Endodermal cell (in vitro differentiated cells): Measurements from ENCODE around the gene RFXANK. TPM values are rescaled to one million over a fixed set of nuclear protein-coding genes. Genes with fewer than 3 reads are reported as not detected.
A peak's percentile ranks its signal among the peaks of the same experiment; 100 is the strongest.

Experiments
- DNase-seq: peaks from one replicate; pipeline ENCODE4 v3.0.0-alpha.2; 2017
- H3K27ac ChIP-seq: 2 replicates; pipeline ENCODE4 v1.5.1; 2013; ENCODE audit warnings: mild to moderate bottlenecking, low read depth, low read length, moderate library complexity
- H3K27me3 ChIP-seq: 2 replicates; pipeline ENCODE4 v1.6.1; 2013; ENCODE audit warnings: mild to moderate bottlenecking, low read length, moderate library complexity; ENCODE audit not compliant: insufficient read depth, control insufficient read depth, poor library complexity, severe bottlenecking
- H3K36me3 ChIP-seq: 2 replicates; pipeline ENCODE4 v1.7.0; 2013; ENCODE audit warnings: mild to moderate bottlenecking, low read length, moderate library complexity; ENCODE audit not compliant: control insufficient read depth, insufficient read depth
- H3K4me1 ChIP-seq: one replicate; pipeline ENCODE4 v1.7.0; 2013; ENCODE audit warnings: low read length; ENCODE audit not compliant: control insufficient read depth, insufficient read depth
- H3K4me3 ChIP-seq: 2 replicates; pipeline ENCODE4 v1.5.1; 2013; ENCODE audit warnings: mild to moderate bottlenecking, low read length, moderate library complexity
- H3K9ac ChIP-seq: 2 replicates; pipeline ENCODE4 v1.6.1; 2013; ENCODE audit warnings: mild to moderate bottlenecking, low read length, moderate library complexity; ENCODE audit not compliant: poor library complexity, severe bottlenecking; ENCODE audit errors: extremely low read depth
- H3K9me3 ChIP-seq: 2 replicates; pipeline ENCODE4 v1.6.1; 2013; ENCODE audit warnings: mild to moderate bottlenecking, low read length, moderate library complexity; ENCODE audit not compliant: control insufficient read depth
- H3K27ac Mint-ChIP-seq: 2 replicates; pipeline ENCODE4 v1.8.0; 2020; ENCODE audit warnings: mixed read lengths
- H3K27me3 Mint-ChIP-seq: 2 replicates; pipeline ENCODE4 v1.8.0; 2021; ENCODE audit warnings: mild to moderate bottlenecking, mixed read lengths; ENCODE audit not compliant: insufficient read depth
- H3K36me3 Mint-ChIP-seq: 2 replicates; pipeline ENCODE4 v1.8.0; 2020; ENCODE audit warnings: low read depth, mixed read lengths
- H3K4me1 Mint-ChIP-seq: 2 replicates; pipeline ENCODE4 v1.8.0; 2020; ENCODE audit warnings: mixed read lengths
- H3K4me3 Mint-ChIP-seq: 2 replicates; pipeline ENCODE4 v1.8.0; 2020; ENCODE audit warnings: mild to moderate bottlenecking, moderate library complexity, mixed read lengths
- H3K9me3 Mint-ChIP-seq: 2 replicates; pipeline ENCODE4 v1.8.0; 2020; ENCODE audit warnings: mild to moderate bottlenecking, mixed read lengths
- WGBS, 2 experiments: methylation state at CpG; one replicate each; pipeline versions ENCODE4 v1.1.5 to v1.1.7; 2013; ENCODE audit warnings: missing lambda C conversion rate in 2 of 2, mixed read lengths in 1 of 2; ENCODE audit not compliant: insufficient coverage in 1 of 2, insufficient read length in 1 of 2; 5-methylcytosine and 5-hydroxymethylcytosine counted together
- total RNA-seq, 2 donors: library from RNA; stranded (reverse); fragmentation: NEBNext Ultra II Directional in 1 of 2; extraction: Animal tissue kit (Norgen Biotek cat#: 25700) in 1 of 2; gene quantifications; 2 replicates in 1 of 2; 3 replicates in 1 of 2; pipeline ENCODE4 v1.2.1, GENCODE V29; 2021
- TF ChIP-seq, protein P1 (sequence below): fragments of 200-600 bp; sonication (generic); conservative IDR thresholded peaks from 2 replicates; pipeline ENCODE4 v1.5.0; 2021; ENCODE audit warnings: antibody characterized with exemption, mild to moderate bottlenecking

RFXANK gene
- total RNA-seq, 2 donors from 2014 or later: 117 to 122 TPM

GRCh38 chr19:19213426-19214158, 21.5 kb downstream of the RFXANK start:
- no peak for DNase-seq
- TF ChIP-seq, protein P1, sequence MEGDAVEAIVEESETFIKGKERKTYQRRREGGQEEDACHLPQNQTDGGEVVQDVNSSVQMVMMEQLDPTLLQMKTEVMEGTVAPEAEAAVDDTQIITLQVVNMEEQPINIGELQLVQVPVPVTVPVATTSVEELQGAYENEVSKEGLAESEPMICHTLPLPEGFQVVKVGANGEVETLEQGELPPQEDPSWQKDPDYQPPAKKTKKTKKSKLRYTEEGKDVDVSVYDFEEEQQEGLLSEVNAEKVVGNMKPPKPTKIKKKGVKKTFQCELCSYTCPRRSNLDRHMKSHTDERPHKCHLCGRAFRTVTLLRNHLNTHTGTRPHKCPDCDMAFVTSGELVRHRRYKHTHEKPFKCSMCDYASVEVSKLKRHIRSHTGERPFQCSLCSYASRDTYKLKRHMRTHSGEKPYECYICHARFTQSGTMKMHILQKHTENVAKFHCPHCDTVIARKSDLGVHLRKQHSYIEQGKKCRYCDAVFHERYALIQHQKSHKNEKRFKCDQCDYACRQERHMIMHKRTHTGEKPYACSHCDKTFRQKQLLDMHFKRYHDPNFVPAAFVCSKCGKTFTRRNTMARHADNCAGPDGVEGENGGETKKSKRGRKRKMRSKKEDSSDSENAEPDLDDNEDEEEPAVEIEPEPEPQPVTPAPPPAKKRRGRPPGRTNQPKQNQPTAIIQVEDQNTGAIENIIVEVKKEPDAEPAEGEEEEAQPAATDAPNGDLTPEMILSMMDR: no peak
- Histone ChIP-seq H3K27ac (no peak overlapping the region), H3K36me3 (no peaks in the 10 kb centered on the region), H3K9me3 (no peaks in the 10 kb centered on the region), H3K27me3 (peaks cover 68% of the 10 kb centered on the region), H3K4me3 (no peak overlapping the region), H3K9ac (no peak overlapping the region), H3K4me1 (no peaks in the 10 kb centered on the region)
- no peak overlapping the region for H3K4me3 Mint-ChIP-seq
- H3K4me1 Mint-ChIP-seq: no peaks in the 10 kb centered on the region
- H3K36me3 Mint-ChIP-seq: no peaks in the 10 kb centered on the region
- H3K27me3 Mint-ChIP-seq: peaks cover 79% of the 10 kb centered on the region
- no peaks in the 10 kb centered on the region for H3K9me3 Mint-ChIP-seq
- no peak overlapping the region for H3K27ac Mint-ChIP-seq
- WGBS, 2 experiments: 42 to 54% methylated on average over 4 to 19 of the region's 21 CpGs

DNA sequence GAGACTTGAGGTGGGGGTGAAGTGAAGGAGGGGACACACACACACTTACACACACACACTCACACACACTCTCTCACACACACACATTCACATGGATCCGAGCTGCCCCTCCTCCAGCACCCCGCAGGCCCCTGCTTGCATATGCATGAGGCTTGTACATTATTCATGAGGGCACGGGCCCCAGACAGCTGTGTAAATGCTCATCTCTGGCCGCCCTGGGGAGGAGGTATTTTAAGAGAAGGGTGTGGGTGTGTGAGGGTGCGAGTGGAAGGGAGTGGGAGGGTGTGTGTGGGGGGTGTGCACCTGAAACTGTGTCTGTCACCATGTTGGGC, 22.1 kb downstream of the RFXANK start:
- H3K4me3 Mint-ChIP-seq: no peak overlapping the region
- peaks cover 74% of the 10 kb centered on the region for H3K27me3 Mint-ChIP-seq
- 3 to 9% methylated on average over 4 to 5 of the region's 5 CpGs for WGBS, 2 experiments
- H3K4me1 Mint-ChIP-seq: no peaks in the 10 kb centered on the region
- Histone ChIP-seq H3K9me3 (no peaks in the 10 kb centered on the region), H3K36me3 (no peaks in the 10 kb centered on the region), H3K4me3 (no peak overlapping the region), H3K27ac (no peak overlapping the region), H3K4me1 (no peaks in the 10 kb centered on the region), H3K27me3 (peaks cover 63% of the 10 kb centered on the region), H3K9ac (no peak overlapping the region)
- H3K36me3 Mint-ChIP-seq: no peaks in the 10 kb centered on the region
- no peak overlapping the region for H3K27ac Mint-ChIP-seq
- no peaks in the 10 kb centered on the region for H3K9me3 Mint-ChIP-seq
- TF ChIP-seq, protein P1: no peak
- peak; percentile 67 for DNase-seq

DNA sequence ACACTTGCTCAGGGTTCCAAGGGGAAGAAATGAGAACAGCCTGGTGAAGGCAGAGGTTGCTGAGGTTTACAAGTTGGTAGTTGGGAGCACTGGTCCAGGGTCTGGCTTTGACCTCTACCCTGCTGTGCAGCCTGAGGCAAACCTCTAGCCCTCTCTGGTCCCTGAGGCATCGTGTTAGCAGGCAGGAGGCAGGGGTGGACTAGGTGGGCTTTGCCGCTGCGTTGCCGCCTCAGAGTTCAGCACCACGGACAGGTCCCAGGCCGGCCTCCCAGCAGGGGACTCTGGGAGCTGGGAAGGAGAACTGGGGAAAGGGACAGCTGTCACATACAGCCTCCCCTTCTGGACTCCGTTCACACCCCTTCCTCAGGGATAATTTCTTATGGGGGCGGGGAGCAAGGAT, 22.8 kb downstream of the RFXANK start:
- H3K36me3 Mint-ChIP-seq: no peaks in the 10 kb centered on the region
- H3K9ac ChIP-seq: no peak overlapping the region
- H3K27me3 ChIP-seq: peaks cover 55% of the 10 kb centered on the region
- H3K27me3 Mint-ChIP-seq: peaks cover 66% of the 10 kb centered on the region
- H3K36me3 ChIP-seq: no peaks in the 10 kb centered on the region
- H3K27ac ChIP-seq: no peak overlapping the region
- peak; percentile 98 for DNase-seq
- WGBS, 2 experiments: 6% methylated on average over 8 of the region's 8 CpGs; no CpG with 5 or more reads in 1 of the 2 experiments
- H3K9me3 ChIP-seq: no peaks in the 10 kb centered on the region
- no peak overlapping the region for H3K4me3 ChIP-seq
- no peak overlapping the region for H3K4me3 Mint-ChIP-seq
- H3K27ac Mint-ChIP-seq: no peak overlapping the region
- H3K4me1 ChIP-seq: no peaks in the 10 kb centered on the region
- TF ChIP-seq, protein P1: no peak
- no peaks in the 10 kb centered on the region for H3K4me1 Mint-ChIP-seq
- H3K9me3 Mint-ChIP-seq: no peaks in the 10 kb centered on the region
